GM13977 (cell line): ENCODE data around the gene OPRM1.
A peak's percentile ranks its signal among the peaks of the same experiment; 100 is the strongest.

Experiments used
- DNase-seq: peaks from one replicate; pipeline ENCODE4 v3.0.0; 2012; ENCODE audit warnings: low spot score
- in situ Hi-C: fragments of 300-500 bp; cut with MboI; formaldehyde crosslinking; loops from one replicate; pipeline ENCODE4 v1.12.0; 2022; ENCODE audit warnings: low sequenced_read_pairs, low pct_unique_long_range_greater_than_20kb, mixed read lengths, inconsistent platforms; ENCODE audit not compliant: unreplicated experiment
- TF ChIP-seq, protein P1 (sequence below): IDR thresholded peaks from 2 replicates; pipeline ENCODE4 v1.5.1; 2012; ENCODE audit warnings: mild to moderate bottlenecking, control low read depth; ENCODE audit not compliant: insufficient read depth; ENCODE audit errors: extremely low read depth, missing control alignments

The OPRM1 gene

DNA sequence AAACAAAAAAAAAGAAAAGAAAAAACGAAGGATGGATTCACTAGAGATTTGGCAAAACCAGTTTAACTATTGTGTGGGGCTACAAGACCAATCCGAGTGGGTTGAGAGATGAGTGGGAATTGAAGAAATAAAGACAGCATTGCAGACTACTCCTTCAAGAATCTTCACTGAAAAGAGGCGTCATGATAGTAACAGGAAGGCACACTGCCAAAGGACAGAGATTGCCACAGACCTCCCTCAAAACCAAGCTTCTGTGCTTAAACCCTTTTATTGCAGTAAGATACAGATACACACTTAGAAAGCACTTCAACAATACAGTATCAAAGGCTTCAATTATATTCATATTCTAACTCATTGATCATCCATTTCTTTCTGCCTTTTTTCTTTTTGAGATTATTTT lies 213.6 kb downstream of the OPRM1 start:
- TF ChIP-seq, protein P1, sequence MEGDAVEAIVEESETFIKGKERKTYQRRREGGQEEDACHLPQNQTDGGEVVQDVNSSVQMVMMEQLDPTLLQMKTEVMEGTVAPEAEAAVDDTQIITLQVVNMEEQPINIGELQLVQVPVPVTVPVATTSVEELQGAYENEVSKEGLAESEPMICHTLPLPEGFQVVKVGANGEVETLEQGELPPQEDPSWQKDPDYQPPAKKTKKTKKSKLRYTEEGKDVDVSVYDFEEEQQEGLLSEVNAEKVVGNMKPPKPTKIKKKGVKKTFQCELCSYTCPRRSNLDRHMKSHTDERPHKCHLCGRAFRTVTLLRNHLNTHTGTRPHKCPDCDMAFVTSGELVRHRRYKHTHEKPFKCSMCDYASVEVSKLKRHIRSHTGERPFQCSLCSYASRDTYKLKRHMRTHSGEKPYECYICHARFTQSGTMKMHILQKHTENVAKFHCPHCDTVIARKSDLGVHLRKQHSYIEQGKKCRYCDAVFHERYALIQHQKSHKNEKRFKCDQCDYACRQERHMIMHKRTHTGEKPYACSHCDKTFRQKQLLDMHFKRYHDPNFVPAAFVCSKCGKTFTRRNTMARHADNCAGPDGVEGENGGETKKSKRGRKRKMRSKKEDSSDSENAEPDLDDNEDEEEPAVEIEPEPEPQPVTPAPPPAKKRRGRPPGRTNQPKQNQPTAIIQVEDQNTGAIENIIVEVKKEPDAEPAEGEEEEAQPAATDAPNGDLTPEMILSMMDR, result no peak
- no peak for DNase-seq

DNA sequence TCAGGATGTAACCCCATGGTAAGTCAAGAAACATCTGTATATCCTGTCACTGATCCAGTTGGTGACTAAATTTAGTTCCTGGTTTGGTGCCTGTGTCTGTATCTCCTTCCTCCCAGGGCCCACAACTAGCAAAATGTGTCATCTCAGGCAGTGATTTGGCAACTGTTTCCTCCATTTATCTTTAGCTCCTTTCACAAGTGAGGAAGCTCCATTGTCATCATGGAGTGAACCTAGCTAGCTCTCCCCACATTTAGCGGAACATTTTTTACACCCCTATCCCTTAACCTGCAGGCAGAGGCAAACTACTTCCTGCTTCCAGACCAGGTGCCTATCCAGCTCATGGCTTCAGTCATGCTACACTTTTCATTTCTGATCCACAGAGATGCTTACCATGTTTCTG lies 218.0 kb downstream of the OPRM1 start:
- TF ChIP-seq, protein P1, result no peak
- in situ Hi-C loops, result no loop called here
- no peak for DNase-seq

More for the DNA sequence above, 213.6 kb downstream of the OPRM1 start:
- in situ Hi-C loops, result no loop called here

DNA sequence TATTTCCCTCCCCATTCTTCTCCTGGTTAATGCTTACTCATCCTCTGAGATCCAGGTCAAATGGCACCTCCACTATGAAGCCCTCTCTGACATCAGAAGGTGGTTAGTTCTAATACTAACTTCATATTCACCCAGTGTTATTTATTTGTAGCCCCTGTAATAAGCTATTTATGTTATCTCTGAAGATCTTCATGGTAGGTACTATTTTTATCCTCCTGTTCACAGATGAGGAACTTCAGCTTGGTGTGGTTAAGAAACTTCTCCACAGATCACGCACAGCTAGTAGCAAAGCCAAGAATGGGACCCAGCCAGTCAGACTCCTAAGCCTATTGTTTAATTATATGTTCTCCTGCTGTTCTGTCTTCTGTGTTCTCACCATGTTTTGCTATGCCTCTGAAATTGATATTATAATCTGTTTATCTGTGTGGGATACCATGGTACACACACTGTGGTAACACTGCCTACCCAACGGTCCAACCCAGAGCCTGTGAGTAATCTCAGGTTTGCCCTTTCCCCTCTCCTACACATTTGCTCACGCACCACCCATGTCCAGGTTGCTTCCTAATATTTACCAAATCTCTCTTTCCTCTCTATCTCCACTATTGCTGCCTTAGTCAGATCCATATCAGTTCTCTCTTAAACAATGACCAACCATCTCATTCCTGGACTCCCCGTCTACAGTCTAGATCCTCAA lies 219.2 kb downstream of the OPRM1 start:
- in situ Hi-C loops, result no loop called here
- peak; percentile 42 for DNase-seq
- TF ChIP-seq, protein P1, result no peak

DNA sequence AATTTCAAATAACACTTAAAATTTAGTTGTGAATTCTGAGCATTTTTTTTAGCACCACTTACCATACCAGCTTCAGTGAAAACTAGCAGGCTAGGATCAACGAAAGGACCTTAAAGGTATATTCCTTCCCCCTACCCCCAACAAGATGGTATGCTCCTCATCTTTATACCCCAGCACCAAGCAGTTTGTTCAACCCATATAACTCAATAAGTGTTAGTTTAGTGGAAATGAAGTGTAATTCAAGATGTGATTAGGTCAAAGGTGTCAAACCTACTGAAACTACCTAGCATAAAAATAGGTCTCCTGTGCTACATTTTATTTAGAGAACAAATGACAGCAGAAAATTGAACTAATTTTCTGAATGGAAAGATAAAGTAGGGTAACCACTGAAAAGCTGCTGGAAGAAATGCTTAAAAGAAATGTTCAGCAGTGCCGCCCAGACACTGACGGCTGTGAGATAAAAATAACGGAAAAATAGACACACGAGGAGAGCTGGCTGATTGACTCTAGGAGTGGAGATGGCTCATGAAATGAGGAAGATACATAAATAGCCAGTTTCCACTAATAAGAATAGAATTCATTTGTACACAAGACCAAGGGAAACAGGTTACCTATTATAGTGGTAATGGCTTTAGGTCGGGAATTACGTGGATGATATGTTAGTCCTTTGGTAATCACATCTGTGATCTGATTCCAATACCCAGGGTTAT lies 222.8 kb downstream of the OPRM1 start:
- DNase-seq, result peak; percentile 17
- TF ChIP-seq, protein P1, result no peak

DNA sequence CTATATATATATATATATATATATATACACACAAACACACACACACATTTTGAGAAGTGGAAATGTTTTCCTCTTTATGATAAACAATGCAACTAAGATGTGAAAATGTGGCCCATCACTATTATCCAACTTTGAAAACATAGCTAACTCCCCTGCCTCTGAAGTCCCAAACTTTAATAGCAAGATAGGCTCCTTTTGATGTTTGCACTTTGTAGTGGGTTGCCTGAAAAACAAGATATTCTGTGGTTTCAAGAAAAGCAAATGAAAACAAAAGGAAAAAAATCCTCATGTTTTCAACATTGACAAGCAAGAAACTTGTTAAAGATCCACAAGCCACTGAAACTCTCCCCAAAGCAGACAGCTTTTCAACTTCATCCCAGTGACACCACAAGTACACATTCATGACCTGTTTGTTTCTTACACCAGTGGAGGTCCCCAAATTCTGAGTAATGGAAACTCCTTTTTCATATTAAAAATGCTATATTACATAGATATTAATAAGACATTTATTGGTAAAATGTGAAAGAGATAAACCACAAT lies 227.6 kb downstream of the OPRM1 start:
- no peak for DNase-seq
- in situ Hi-C loops, result no loop called here
- TF ChIP-seq, protein P1, result no peak

More for the DNA sequence above, 222.8 kb downstream of the OPRM1 start:
- in situ Hi-C loops, result no loop called here

DNA sequence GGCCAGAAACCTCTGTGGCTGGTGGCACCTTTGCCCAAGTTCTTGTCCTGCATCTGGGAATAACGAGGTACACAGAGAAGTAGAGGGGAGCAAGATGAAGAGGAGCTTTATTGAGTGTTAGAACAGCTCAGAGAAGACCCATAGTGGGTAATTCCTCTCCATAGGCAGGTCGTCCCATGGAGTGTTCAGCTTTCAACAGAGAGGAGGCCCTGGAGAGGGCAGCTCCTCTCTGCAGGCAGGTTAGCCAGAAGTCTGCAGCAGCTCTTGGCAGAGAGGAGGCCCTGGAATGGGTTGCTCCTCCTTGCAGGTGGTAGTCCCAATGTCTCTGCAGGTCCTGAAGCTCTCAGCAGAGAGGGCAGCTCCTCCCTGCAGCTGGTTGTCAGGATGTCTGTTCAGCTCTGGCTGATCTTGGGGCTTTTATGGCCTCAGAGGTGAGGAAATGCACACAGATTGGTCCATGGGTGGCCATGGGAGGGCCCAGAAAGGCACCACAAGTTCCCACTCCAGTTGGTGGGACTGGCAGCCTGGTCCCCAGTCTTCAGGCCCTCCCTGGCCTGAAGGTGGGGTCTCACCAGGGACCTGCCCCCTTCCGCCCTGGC lies 228.6 kb downstream of the OPRM1 start:
- TF ChIP-seq, protein P1, result no peak
- DNase-seq, result no peak
- in situ Hi-C loops, result no loop called here
